GM18861 (cell line): ENCODE results near the gene SSTR1.

Experiments
- ATAC-seq: cut with Tn5 transposase; IDR thresholded peaks from one replicate; pipeline ENCODE4 v1.9.1; 2021; ENCODE audit not compliant: unreplicated experiment

SSTR1 gene

GRCh38 chr14:38233218-38233617, 25.5 kb downstream of the SSTR1 start:
- ATAC-seq: no peak

GRCh38 chr14:38238332-38238731, 30.6 kb downstream of the SSTR1 start:
- no peak for ATAC-seq

GRCh38 chr14:38238878-38239277, 31.2 kb downstream of the SSTR1 start:
- ATAC-seq: no peak

GRCh38 chr14:38243696-38244240, 36.1 kb downstream of the SSTR1 start:
- ATAC-seq: no peak

- ATAC-seq: no peak
These were observed 40.8 kb downstream of the SSTR1 start for GRCh38 chr14:38248321-38249028.

- ATAC-seq: no peak
These were observed 42.6 kb downstream of the SSTR1 start for GRCh38 chr14:38250331-38250730.

- no peak for ATAC-seq
These were observed 44.5 kb downstream of the SSTR1 start for GRCh38 chr14:38252066-38252710.

GRCh38 chr14:38253676-38254075, 46.0 kb downstream of the SSTR1 start:
- no peak for ATAC-seq

GRCh38 chr14:38254571-38255407, 47.1 kb downstream of the SSTR1 start:
- ATAC-seq: no peak

- ATAC-seq: no peak
These were observed 47.6 kb downstream of the SSTR1 start for GRCh38 chr14:38255408-38255672.

- no peak for ATAC-seq
These were observed 48.2 kb downstream of the SSTR1 start, which contains the start of gene CLEC14A for GRCh38 chr14:38255673-38256532. Gene CLEC14A (minus strand): TSS chr14:38256093. CDS start chr14:38256022, 71 bp downstream.

GRCh38 chr14:38256533-38256840, 48.8 kb downstream of the SSTR1 start:
- no peak for ATAC-seq

GRCh38 chr14:38257507-38257906, 49.8 kb downstream of the SSTR1 start:
- no peak for ATAC-seq

GRCh38 chr14:38261620-38262019, 53.9 kb downstream of the SSTR1 start:
- ATAC-seq: no peak
